Stimulated activated CD4-positive, alpha-beta T cell treated with anti-CD3 and anti-CD28 coated beads, TNF-alpha, amount 100 ng/mL, for 24 hours (primary cell): ENCODE data around the gene OR7C2.
"Not testable (repeated sequence)": the region's sequence is repeated elsewhere in the genome, so short reads cannot be mapped to it uniquely, and the experiment has no call there.

Experiments
- DNase-seq, 3 experiments: peaks; one replicate each; pipeline ENCODE4 v3.0.0-alpha.2; 2020; ENCODE audit warnings: low read depth in 3 of 3

OR7C2 gene

DNA sequence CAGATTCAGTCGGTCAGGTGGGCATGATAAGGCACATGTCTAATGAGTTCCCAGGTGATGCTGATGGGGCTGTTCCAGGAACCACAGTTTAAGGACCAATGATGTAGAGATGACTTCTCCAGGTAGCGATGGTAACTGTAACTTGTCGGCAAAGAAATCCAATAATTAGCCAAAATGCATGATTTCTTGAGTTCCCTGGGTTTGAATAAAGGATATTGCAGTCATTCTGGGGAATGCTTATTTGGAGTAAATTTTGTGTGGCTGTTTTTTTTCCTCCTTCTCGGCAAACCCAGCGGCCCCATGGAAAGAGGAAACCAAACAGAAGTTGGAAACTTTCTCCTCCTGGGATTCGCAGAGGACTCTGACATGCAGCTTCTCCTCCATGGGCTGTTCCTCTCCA is at the start of gene OR7C2:
OR7C2 (plus strand) TSS at position 301 of the 400 bp plus-strand sequence; CDS start at position 301, 0 bp downstream.
- no peak for DNase-seq

- DNase-seq = no peak
These were observed 39.5 kb upstream of the OR7C2 start for GRCh38 chr19:14901675-14902260.

DNA sequence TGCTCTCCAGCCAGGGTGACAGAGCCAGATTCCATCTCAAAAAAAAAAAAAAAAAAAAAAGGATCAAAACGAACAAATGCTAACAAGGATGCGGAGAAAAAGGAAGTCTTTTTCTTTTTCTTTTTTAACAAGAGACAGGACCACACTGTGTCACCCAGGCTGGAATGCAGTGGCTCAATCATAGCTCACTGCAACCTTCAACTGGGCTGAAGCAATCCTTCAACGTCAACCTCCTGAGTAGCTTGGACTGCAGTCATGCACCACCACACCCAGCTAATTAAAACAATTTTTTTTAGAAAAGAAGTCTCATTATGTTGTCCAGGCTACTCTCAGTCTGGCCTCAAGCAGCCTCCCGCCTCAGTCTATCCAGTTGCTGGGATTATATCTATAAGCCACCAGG is 34.6 kb upstream of the OR7C2 start:
- no peak for DNase-seq

DNA sequence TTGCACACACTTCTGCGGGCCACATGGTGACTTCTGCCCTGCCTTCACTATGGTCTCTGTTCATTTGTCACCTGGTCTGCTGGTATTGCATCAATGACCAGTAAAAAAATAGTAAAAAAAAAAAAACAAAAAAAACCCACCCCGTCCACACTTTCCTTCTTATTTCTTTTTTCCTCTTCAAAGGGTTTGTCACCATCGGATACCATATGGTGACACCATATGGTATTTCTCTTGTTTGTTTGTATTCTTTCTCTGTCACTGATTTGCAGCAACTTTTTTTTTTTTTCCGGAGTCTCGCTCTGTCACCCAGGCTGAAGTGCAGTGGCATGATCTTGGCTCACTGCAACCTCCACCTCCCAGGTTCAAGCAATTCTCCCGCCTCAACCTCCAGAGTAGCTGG is 26.2 kb upstream of the OR7C2 start:
- no peak for DNase-seq

DNA sequence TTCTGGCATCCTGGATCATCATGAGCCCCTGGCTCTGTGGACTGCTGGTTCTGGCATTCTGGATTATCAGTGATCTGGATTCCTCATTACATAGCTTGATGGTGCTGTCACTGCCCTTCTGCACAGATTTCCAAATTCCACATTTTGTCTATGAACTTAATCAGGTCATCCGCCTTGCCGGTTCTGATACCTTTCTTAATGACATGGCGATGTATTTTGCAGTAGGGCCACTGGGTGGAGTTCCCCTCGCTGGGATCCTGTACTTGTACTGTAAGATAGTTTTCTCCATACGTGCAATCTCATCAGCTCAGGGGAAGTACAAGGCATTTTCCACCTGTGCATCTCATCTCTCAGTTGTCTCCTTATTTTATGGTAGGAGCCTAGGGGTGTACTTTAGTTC is 24.4 kb upstream of the OR7C2 start:
- no peak for DNase-seq

GRCh38 chr19:14933506-14933905 is 7.8 kb upstream of the OR7C2 start:
- no peak for DNase-seq

- DNase-seq = no peak
These were observed 1.0 kb upstream of the OR7C2 start for GRCh38 chr19:14940266-14940665.

DNA sequence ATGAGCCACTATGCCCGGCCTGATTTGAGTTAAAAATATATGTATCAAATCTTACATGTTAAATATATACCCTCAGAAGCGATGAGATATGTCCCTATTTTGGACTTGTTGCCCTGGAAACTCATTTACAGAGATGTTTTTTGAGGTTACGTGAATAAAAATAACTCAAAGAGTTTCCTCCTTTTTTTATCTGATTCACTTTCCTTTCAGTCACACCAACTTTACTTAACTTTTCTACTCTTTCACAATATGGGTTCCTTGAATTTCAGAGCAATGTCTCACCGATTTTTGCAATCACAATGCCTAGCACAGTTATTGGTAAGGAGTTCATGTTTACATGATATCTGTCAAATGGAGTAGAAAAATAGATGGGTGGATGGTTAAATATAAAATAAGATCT is 2.3 kb downstream of the OR7C2 start:
- no peak for DNase-seq

GRCh38 chr19:14944456-14944855 is 3.2 kb downstream of the OR7C2 start:
- DNase-seq = no peak

DNA sequence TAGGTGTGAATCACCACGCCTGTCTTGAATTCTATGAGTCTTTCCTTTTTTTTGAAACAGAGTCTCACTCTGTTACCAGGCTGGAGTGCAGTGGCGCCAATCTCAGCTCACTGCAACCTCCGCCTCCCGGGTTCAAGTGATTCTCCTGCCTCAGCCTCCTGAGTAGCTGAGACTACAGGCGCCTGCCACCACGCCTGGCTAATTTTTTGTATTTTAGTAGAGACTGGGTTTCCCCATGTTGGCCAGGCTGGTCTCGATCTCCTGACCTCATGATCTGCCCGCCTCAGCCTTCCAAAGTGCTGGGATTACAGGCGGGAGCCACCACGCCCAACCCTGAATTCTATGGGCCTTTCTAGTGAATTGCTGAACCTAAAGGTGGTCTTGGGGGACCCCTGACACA is 8.1 kb downstream of the OR7C2 start:
- DNase-seq = not testable (repeated sequence)

DNA sequence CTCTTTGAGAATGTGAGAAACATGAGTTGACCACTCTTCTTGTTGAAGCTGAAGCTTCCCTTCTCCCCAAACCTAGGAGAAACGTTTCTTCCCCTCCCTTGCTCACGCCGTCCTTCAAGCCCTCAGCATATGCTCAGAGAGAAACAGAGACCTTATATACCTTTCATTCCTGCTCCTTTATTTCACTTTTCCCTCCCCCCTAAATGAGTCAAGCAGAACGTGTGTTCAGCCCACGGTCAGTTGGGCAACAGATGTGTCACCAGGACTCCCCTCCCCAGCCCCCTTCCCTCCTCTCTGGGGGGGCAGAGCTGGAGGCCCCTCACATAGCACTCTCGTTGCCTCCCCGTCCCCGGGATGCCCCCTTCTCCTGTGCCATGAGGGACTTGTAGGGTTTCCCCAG is 8.6 kb downstream of the OR7C2 start:
- DNase-seq = no peak

GRCh38 chr19:14950421-14950820 is 9.1 kb downstream of the OR7C2 start:
- DNase-seq = no peak

DNA sequence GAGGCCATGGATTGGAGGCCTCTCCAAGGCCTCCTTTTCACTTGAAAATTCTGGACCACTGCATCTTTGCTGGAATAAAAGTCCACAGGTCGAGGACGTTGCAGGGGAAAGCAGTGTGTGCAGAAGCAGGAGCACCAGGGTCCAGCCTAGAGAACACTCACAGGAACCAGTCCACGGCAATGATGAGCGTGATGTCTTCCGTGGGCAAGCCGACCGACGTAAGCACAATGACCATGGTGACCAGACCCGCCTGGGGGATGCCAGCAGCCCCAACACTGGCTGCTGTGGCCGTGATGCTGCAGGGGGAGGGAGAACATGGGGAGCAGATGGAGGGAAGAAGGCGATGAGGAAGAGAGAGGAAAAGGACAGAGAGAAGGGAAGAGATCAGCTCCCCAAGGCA is 11.5 kb downstream of the OR7C2 start:
- DNase-seq = no peak

DNA sequence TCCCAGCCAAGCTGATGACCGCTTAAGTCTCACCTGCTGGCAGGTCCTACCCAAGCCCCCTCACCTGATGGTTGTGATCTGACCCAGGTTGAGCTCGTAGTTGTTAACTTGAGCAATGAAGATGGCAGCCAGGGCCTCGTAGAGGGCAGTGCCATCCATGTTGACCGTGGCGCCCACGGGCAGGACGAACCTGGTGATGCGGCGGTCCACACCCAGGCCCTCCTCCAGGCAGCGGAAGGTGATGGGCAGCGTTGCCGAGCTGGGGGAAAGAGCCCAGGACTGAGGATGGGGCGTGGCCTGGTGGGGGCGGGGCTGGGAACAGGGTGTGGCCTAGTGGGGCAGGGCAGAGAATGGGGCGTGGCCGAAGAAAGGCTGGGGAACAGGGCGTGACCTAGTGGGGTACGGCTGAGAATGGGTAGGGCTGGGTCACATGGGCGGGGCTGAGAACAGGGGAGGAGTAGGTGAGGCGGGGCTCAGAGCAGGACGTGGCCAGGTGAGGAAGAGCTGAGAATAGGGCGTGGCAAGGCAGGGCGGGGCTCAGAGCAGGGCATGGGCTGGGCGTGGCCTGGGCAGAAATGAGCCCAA is 12.9 kb downstream of the OR7C2 start:
- DNase-seq = peak in 1 of 3 experiments; percentile 3

GRCh38 chr19:14957464-14957863 is 16.2 kb downstream of the OR7C2 start:
- DNase-seq = no peak

DNA sequence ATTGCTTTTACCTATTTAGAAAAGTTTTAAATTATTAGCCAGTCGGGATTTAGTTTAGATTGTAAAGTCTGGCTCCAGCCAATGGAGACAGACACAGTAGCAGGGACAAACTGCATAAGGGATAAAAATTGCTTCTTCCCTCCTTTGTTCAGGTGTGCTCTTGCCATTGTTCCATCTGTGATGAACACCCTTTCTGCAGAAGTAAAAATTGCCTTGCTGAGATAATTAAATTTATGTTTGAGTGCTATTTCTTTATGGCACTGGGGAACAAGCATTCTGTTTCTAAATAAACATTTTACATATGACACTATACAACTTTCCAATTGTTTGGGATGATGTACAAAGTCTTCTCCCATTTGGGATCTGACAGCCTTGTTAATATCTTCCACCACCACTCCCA is 18.0 kb downstream of the OR7C2 start:
- DNase-seq = no peak

DNA sequence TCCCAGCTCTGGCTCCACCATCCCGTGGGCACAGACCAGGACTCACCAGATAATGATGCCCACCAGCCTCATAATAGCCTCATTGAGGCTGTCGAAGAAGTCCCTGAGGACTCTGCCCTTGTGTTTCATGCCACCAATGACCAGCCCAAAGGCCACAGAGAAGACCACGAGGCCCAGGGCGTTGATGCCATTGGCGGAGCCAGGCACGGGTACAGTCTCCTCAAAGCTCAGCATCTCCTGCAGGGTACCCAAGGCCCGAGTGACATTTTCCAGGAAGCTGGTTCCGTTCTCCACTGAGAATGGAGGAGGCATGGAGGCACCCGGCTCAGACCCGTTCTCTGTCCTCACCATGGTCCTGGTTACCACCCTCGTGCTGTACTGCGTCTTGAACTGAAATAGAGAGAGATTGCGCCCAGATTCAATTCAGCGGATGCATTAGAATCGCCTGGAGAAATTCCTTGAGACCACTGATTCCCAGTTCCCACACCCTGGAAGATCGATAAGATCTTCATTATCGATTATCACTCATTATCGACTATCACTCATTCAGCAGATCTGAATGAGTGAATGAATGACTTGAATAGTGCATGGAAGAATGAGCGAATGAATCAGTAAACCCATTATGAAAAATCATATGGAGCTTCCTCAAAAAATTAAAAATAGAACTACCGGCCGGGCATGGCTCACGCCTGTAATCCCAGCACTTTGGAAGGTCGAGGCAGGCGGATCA is 20.8 kb downstream of the OR7C2 start:
- no peak for DNase-seq

- DNase-seq = no peak
These were observed 27.0 kb downstream of the OR7C2 start for GRCh38 chr19:14968247-14968646.

- DNase-seq = no peak
These were observed 30.2 kb downstream of the OR7C2 start for GRCh38 chr19:14971474-14971873.

GRCh38 chr19:14972676-14973075 is 31.4 kb downstream of the OR7C2 start:
- DNase-seq = no peak

DNA sequence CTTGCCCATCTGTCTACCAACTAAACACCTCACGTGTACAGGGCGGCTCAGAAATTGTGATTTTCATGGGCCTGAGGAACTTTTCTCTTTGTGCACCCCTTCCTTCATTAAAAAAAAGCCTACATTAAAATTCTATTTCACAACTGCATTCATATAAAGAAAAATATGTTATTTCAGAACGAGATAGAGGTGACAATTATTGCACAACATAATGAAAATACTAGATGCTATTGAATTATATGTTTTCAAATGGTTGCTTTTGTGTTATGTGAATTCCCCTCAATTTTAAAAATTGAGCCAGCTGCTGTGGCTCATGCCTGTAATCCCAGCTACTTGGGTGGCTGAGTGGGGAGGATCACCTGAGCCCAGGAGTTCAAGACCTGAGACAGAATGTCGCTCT is 33.2 kb downstream of the OR7C2 start:
- no peak for DNase-seq

GRCh38 chr19:14977128-14977527 is 35.8 kb downstream of the OR7C2 start:
- DNase-seq = no peak

- DNase-seq = no peak
These were observed 37.0 kb downstream of the OR7C2 start for GRCh38 chr19:14978161-14978776.
